HepG2 (cell line): Measurements from ENCODE around the gene TBC1D5. TPM values are rescaled to one million over a fixed set of nuclear protein-coding genes. Genes with fewer than 3 reads are reported as not detected.

Experiments used
- ATAC-seq: fragments of 200-7000 bp; cut with Tn5 transposase; 3 replicates; pipeline ENCODE4 v1.9.1; 2020; ENCODE audit warnings: mild to moderate bottlenecking, moderate library complexity
- BruUV-seq: library from RNA; stranded (reverse); fragments of 400-500 nt; replicated peaks from 2 replicates; lab custom pipeline; 2021; lab: Mats Ljungman, UMichigan
- CTCF ChIA-PET: fragments of 300-600 bp; formaldehyde crosslinking; extraction: SDS; loops from one replicate; lab custom pipeline; 2021; ENCODE audit warnings: low total read pairs, inconsistent platforms, low intra/inter-chr PET ratio; lab: Yijun Ruan, JAX
- POLR2A ChIA-PET: fragments of 350-600 bp; sonication (Branson Sonifier 250); formaldehyde crosslinking; loops from one replicate; lab custom pipeline; 2020; ENCODE audit warnings: antibody characterized with exemption, inconsistent platforms; lab: Yijun Ruan, JAX
- DNase-seq: peaks from one replicate; pipeline ENCODE4 v3.0.0-alpha.2; 2015; ENCODE audit warnings: low spot score
- FAIRE-seq: peaks from 3 replicates; lab custom pipeline; 2011; peaks lifted over from hg19 to GRCh38; lab: Jason Lieb, UNC
- H2AFZ ChIP-seq: one replicate; pipeline ENCODE4 v1.6.1; 2011; ENCODE audit warnings: low read length, inconsistent platforms
- H3K27ac ChIP-seq: fragments of 300-600 bp; 3 replicates; pipeline ENCODE4 v1.8.0; 2011; ENCODE audit warnings: mixed run types, mild to moderate bottlenecking, mixed read lengths, low read length, inconsistent platforms; ENCODE audit not compliant: insufficient read depth; ENCODE audit errors: extremely low read length
- H3K27me3 ChIP-seq, 2 experiments: fragments of 200-600 bp in 1 of 2; 2 replicates in 1 of 2; 3 replicates in 1 of 2; pipeline versions ENCODE4 v1.6.0 to v1.8.0; 2011; ENCODE audit warnings: low read length in 2 of 2, mild to moderate bottlenecking in 2 of 2, moderate library complexity in 2 of 2, inconsistent platforms in 1 of 2; ENCODE audit not compliant: insufficient read depth in 2 of 2, control insufficient read depth in 1 of 2
- H3K36me3 ChIP-seq, 2 experiments: fragments of 200-600 bp in 1 of 2; replicated peaks in 1 of 2; 2 replicates in 1 of 2; 3 replicates in 1 of 2; pipeline versions ENCODE4 v1.5.1 to v1.8.0; 2011; ENCODE audit warnings: low read length in 2 of 2, inconsistent platforms in 1 of 2; ENCODE audit not compliant: insufficient read depth in 2 of 2, control insufficient read depth in 1 of 2
- H3K4me1 ChIP-seq: 2 replicates; pipeline ENCODE4 v1.5.1; 2012; ENCODE audit warnings: low read length, inconsistent platforms; ENCODE audit not compliant: insufficient read depth
- H3K4me2 ChIP-seq: 2 replicates; pipeline ENCODE4 v1.6.0; 2011; ENCODE audit warnings: low read depth, low read length, inconsistent platforms
- H3K4me3 ChIP-seq, 3 experiments: fragments of 200-600 bp in 1 of 3; sonication (generic), shearing (Covaris generic) in 1 of 3; replicated peaks in 1 of 3; 2 replicates each; pipeline ENCODE4 v1.5.1; 2011 to 2016; ENCODE audit warnings: low read length in 3 of 3, inconsistent platforms in 2 of 3, low read depth in 2 of 3, mild to moderate bottlenecking in 2 of 3, control low read depth in 1 of 3, mixed read lengths in 1 of 3; ENCODE audit not compliant: insufficient read depth in 1 of 3
- H3K79me2 ChIP-seq: one replicate; pipeline ENCODE4 v1.6.1; 2011; ENCODE audit warnings: low read length, inconsistent platforms; ENCODE audit not compliant: insufficient read depth
- H3K9ac ChIP-seq: 2 replicates; pipeline ENCODE4 v1.6.0; 2011; ENCODE audit warnings: mild to moderate bottlenecking, low read depth, low read length, inconsistent platforms; ENCODE audit not compliant: insufficient read depth
- H3K9me3 ChIP-seq: 2 replicates; pipeline ENCODE4 v1.5.1; 2012; ENCODE audit warnings: mild to moderate bottlenecking, low read length
- H4K20me1 ChIP-seq: 2 replicates; pipeline ENCODE4 v1.6.0; 2011; ENCODE audit warnings: inconsistent platforms, mild to moderate bottlenecking, low read length, moderate library complexity; ENCODE audit not compliant: insufficient read depth
- ARNT ChIP-seq: fragments of 450-650 bp; IDR thresholded peaks from 2 replicates; pipeline ENCODE4 v1.6.1; 2017
- ATAD3A ChIP-seq: sonication (generic); formaldehyde crosslinking; IDR thresholded peaks from 2 replicates; pipeline ENCODE4 v1.4.0; 2020; ENCODE audit warnings: missing genetic modification reagents
- HNF4G ChIP-seq, 2 experiments: sonication (generic) in 1 of 2; formaldehyde crosslinking in 1 of 2; IDR thresholded peaks; 2 replicates each; pipeline versions ENCODE4 v1.4.0 to v1.6.1; 2011 to 2020; ENCODE audit warnings: borderline replicate concordance in 2 of 2, low read depth in 2 of 2, mild to moderate bottlenecking in 2 of 2, low read length in 1 of 2, missing genetic modification reagents in 1 of 2, moderate library complexity in 1 of 2
- NCOA1 ChIP-seq: sonication (generic); formaldehyde crosslinking; IDR thresholded peaks from 2 replicates; pipeline ENCODE4 v1.9.0; 2021; ENCODE audit warnings: missing genetic modification reagents
- NPAS2 ChIP-seq: sonication (generic); formaldehyde crosslinking; IDR thresholded peaks from 2 replicates; pipeline ENCODE4 v1.8.0; 2022; ENCODE audit warnings: mild to moderate bottlenecking, missing genetic modification reagents, borderline replicate concordance
- NRL ChIP-seq: sonication (generic); formaldehyde crosslinking; IDR thresholded peaks from 2 replicates; pipeline ENCODE4 v1.5.0; 2020; ENCODE audit warnings: missing genetic modification reagents, mild to moderate bottlenecking, moderate library complexity, borderline replicate concordance
- ZNF703 ChIP-seq: sonication (generic); formaldehyde crosslinking; IDR thresholded peaks from 2 replicates; pipeline ENCODE4 v1.5.1; 2020; ENCODE audit warnings: missing genetic modification reagents, mild to moderate bottlenecking, moderate library complexity, borderline replicate concordance
- ZNF766 ChIP-seq: sonication (generic); formaldehyde crosslinking; IDR thresholded peaks from 2 replicates; pipeline ENCODE4 v1.5.0; 2020; ENCODE audit warnings: missing genetic modification reagents, borderline replicate concordance
- WGBS: methylation state at CpG from one replicate; pipeline ENCODE4 v1.1.6; 2017; ENCODE audit warnings: low lambda C conversion rate; 5-methylcytosine and 5-hydroxymethylcytosine counted together
- in situ Hi-C: cut with HindIII; loops from 2 replicates; pipeline ENCODE4 v1.10.0; 2017; ENCODE audit warnings: low pct_unique_long_range_greater_than_20kb; ENCODE audit not compliant: extremely low pct_ligation_motif_present
- intact Hi-C: fragments of 100-400 bp; cut with micrococcal nuclease; formaldehyde crosslinking; loops from one replicate; pipeline ENCODE4 v1.10.0; 2022; ENCODE audit not compliant: unreplicated experiment
- polyA plus RNA-seq, 8 experiments: library from polyadenylated mRNA; depleted of rRNA in 3 of 8; stranded (reverse) in 7 of 8; unstranded in 1 of 8; fragments of >200 nt; fragmentation: Illumina TruSeq in 4 of 8; extraction: Trizol in 4 of 8; gene quantifications; 2 replicates each; pipeline versions ENCODE4 v1.2.1 to v1.2.3, GENCODE V29; 2011 to 2016; ENCODE audit warnings: low read depth in 4 of 8, missing spikeins in 1 of 8, mixed read lengths in 1 of 8; ENCODE audit not compliant: insufficient read depth in 1 of 8
- total RNA-seq, 5 experiments: library from RNA; depleted of rRNA; stranded (reverse); fragments of >200 nt; fragmentation: Illumina TruSeq; extraction: Trizol; gene quantifications; 2 replicates each; pipeline ENCODE4 v1.2.3, GENCODE V29; 2016; ENCODE audit warnings: low read depth in 1 of 5

The TBC1D5 gene
- total and polyA plus RNA-seq, 2 of the 13 experiments (the other 11 are each of a cell fraction or from before 2014, with no cell fraction given), result 19.2 to 33.3 TPM

DNA sequence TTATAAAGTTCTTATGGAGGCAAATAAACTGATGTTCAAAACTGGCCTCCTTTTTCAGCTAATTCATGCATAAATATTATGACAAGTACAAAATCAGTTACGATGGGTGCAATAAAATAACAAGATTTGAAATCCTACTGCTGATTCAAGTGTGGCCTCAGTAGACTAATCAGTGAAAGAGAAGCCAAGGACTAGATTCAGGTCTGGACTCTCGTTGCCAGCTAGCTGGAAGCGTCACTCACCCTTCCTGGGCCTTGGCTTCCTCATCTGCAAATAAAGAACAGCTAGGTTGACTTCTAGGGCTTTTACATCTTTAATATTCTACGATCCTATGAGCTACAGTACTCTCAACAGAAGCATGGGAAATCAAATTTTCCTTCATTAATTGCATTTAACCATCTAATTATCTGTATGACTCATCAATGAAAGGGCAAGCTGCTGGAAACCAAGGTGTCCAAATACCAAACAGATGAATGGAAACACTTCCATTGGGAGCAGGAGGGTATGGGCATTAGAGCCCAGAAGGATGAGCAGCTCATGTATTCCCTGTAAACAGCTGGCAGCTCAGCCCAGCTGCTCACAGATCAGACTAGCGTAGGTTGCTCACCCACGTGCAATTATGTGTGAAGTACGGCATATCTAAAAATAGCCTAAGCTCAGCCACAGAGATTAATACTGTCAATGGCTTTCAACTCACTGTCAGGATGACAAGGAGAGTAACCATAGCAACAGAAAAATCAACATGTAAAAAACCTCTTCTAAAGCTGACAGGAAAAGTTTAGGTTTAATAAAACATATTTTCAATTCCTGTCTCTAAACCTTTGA is 562.8 kb downstream of the TBC1D5 start:
- TF ChIP-seq ZNF703 (no peak), ZNF766 (no peak), HNF4G (IDR thresholded peaks at IDR 0.05; ENCODE audit: borderline replicate concordance, low read depth, low read length) (no peak), HNF4G (CRISPR knock-in tag; IDR thresholded peaks at IDR 0.05; ENCODE audit: borderline replicate concordance, low read depth) (no peak), NCOA1 (CRISPR knock-in tag) (no peak), ARNT (no peak), NRL (no peak), ATAD3A (CRISPR knock-in tag) (no peak)
- TF ChIP-seq, all 625 proteins: peak for 0
- Histone ChIP-seq H3K27ac (no peak overlapping the region), H3K27me3 (no peaks in the 10 kb centered on the region), H3K4me2 (no peak overlapping the region), H4K20me1 (no peaks in the 10 kb centered on the region), H3K9me3 (no peaks in the 10 kb centered on the region), H3K4me3 (no peak overlapping the region), H3K4me1 (no peaks in the 10 kb centered on the region), H3K9ac (no peak overlapping the region), H3K36me3 (peaks cover 1 to 3% of the 10 kb centered on the region in 2 experiments; a peak in 2 of 5 replicates), H3K79me2 (no peaks in the 10 kb centered on the region), H2AFZ (no peak overlapping the region)
- ChIA-PET CTCF (no interaction called here), POLR2A (no interaction called here)
- in situ Hi-C loops (no loop called here), intact Hi-C loops (no loop called here)
- 91% methylated on average over 7 of the region's 7 CpGs for WGBS
- DNase-seq (no peak), ATAC-seq (no peak), FAIRE-seq (no peak)
- no TSS peak for BruUV-seq

GRCh38 chr3:17176757-17177156 is 565.7 kb downstream of the TBC1D5 start:
- Histone ChIP-seq H3K4me2 (no peak overlapping the region), H3K27me3 (no peaks in the 10 kb centered on the region), H4K20me1 (no peaks in the 10 kb centered on the region), H3K9ac (no peak overlapping the region), H3K27ac (no peak overlapping the region), H3K4me3 (no peak overlapping the region), H3K79me2 (no peaks in the 10 kb centered on the region), H3K9me3 (no peaks in the 10 kb centered on the region), H2AFZ (no peak overlapping the region), H3K4me1 (no peaks in the 10 kb centered on the region), H3K36me3 (peaks cover 0 to 2% of the 10 kb centered on the region in 2 experiments; a peak in 2 of 5 replicates)
- DNase-seq, result no peak
- CTCF ChIA-PET, result no interaction called here
- in situ Hi-C loops (no loop called here), intact Hi-C loops (no loop called here)
- no TSS peak for BruUV-seq
- WGBS, result 58% methylated on average over 1 of the region's 1 CpG
- FAIRE-seq, result no peak
- no peak for TF ChIP-seq NPAS2 (CRISPR knock-in tag)
- peak; percentile 75 for ATAC-seq
- POLR2A ChIA-PET, result no interaction called here
